ENCODE data around the gene ELFN1.

The ELFN1 gene

GRCh38 chr7:1669954-1670893 is at the start of gene ELFN1:
ELFN1 (plus strand) TSS chr7:1670277; CDS start chr7:1744597, 74,320 bp downstream.
- DNase-seq (ENCODE audit: low read depth in 2 of 2), result no peak

- DNase-seq (ENCODE audit: low read depth in 2 of 2), result no peak
These were observed 49.2 kb upstream of the ELFN1 start for GRCh38 chr7:1620835-1621234.

GRCh38 chr7:1621718-1622117 is 48.4 kb upstream of the ELFN1 start:
- no peak for DNase-seq (ENCODE audit: low read depth in 2 of 2)

GRCh38 chr7:1622441-1622840 is 47.6 kb upstream of the ELFN1 start:
- no peak for DNase-seq (ENCODE audit: low read depth in 2 of 2)

- DNase-seq (ENCODE audit: low read depth in 2 of 2), result no peak
These were observed 46.3 kb upstream of the ELFN1 start for GRCh38 chr7:1623810-1624209.

- no peak for DNase-seq (ENCODE audit: low read depth in 2 of 2)
These were observed 44.8 kb upstream of the ELFN1 start for GRCh38 chr7:1624999-1625927.

GRCh38 chr7:1626769-1627168 is 43.3 kb upstream of the ELFN1 start:
- no peak for DNase-seq (ENCODE audit: low read depth in 2 of 2)

GRCh38 chr7:1630700-1631336 is 39.3 kb upstream of the ELFN1 start:
- DNase-seq (ENCODE audit: low read depth in 2 of 2), result no peak

GRCh38 chr7:1631678-1632077 is 38.4 kb upstream of the ELFN1 start:
- no peak for DNase-seq (ENCODE audit: low read depth in 2 of 2)

- DNase-seq (ENCODE audit: low read depth in 2 of 2), result no peak
These were observed 37.6 kb upstream of the ELFN1 start for GRCh38 chr7:1632506-1632905.

- no peak for DNase-seq (ENCODE audit: low read depth in 2 of 2)
These were observed 36.9 kb upstream of the ELFN1 start for GRCh38 chr7:1632916-1633785.

- DNase-seq (ENCODE audit: low read depth in 2 of 2), result no peak
These were observed 34.7 kb upstream of the ELFN1 start for GRCh38 chr7:1635401-1635800.

GRCh38 chr7:1637155-1637554 is 32.9 kb upstream of the ELFN1 start:
- no peak for DNase-seq (ENCODE audit: low read depth in 2 of 2)

- no peak for DNase-seq (ENCODE audit: low read depth in 2 of 2)
These were observed 31.8 kb upstream of the ELFN1 start for GRCh38 chr7:1638215-1638661.

- DNase-seq (ENCODE audit: low read depth in 2 of 2), result no peak
These were observed 31.0 kb upstream of the ELFN1 start for GRCh38 chr7:1639071-1639470.

- DNase-seq (ENCODE audit: low read depth in 2 of 2), result no peak
These were observed 30.4 kb upstream of the ELFN1 start for GRCh38 chr7:1639532-1640175.

GRCh38 chr7:1640376-1641172 is 29.5 kb upstream of the ELFN1 start:
- no peak for DNase-seq (ENCODE audit: low read depth in 2 of 2)

- DNase-seq (ENCODE audit: low read depth in 2 of 2), result no peak
These were observed 28.9 kb upstream of the ELFN1 start for GRCh38 chr7:1641173-1641572.

GRCh38 chr7:1641661-1642260 is 28.3 kb upstream of the ELFN1 start:
- DNase-seq (ENCODE audit: low read depth in 2 of 2), result no peak
